AG04449 (cell line): Measurements from ENCODE around the gene SGCE.

Experiments
- CTCF ChIA-PET: fragments of 350-600 bp; formaldehyde crosslinking; extraction: SDS; loops from one replicate; lab custom pipeline; 2021; ENCODE audit warnings: antibody characterized with exemption; lab: Yijun Ruan, JAX
- POLR2A ChIA-PET: fragments of 400-600, 350-600 bp; formaldehyde crosslinking; extraction: SDS; loops from one replicate; lab custom pipeline; 2020; ENCODE audit warnings: antibody characterized with exemption, inconsistent platforms; lab: Yijun Ruan, JAX
- DNase-seq: peaks from one replicate; pipeline ENCODE4 v3.0.0-alpha.2; 2010; ENCODE audit warnings: low read depth, low spot score
- H3K4me3 ChIP-seq: 2 replicates; pipeline ENCODE4 v1.5.1; 2011; ENCODE audit warnings: low read depth, mild to moderate bottlenecking, control low read depth, low read length
- TF ChIP-seq, protein P1 (sequence below): IDR thresholded peaks from one replicate; pipeline ENCODE4 v1.5.1; 2011; ENCODE audit warnings: mild to moderate bottlenecking, moderate library complexity, low read length, control low read depth, inconsistent platforms; ENCODE audit not compliant: insufficient read depth; ENCODE audit errors: missing control alignments

Gene SGCE

DNA sequence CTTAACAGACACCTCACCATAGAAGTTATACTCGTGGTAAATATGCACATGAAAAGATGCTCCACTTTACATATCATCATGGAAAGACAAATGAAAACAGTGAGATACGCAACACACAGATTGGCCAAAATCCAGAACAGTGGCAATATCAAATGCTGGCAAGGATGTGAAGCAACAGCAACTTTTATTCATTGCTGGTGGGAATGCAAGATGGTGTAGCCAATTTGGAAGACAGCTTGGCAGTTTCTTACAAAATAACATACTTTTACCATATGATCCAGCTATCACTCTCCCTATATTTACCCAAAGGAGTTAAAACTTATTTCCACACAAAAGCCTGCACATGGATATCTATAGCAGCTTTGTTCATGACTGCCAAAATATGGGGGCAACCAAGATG is 46.4 kb downstream of the SGCE start:
- POLR2A ChIA-PET = no interaction called here
- no peak overlapping the region for H3K4me3 ChIP-seq
- TF ChIP-seq, protein P1, sequence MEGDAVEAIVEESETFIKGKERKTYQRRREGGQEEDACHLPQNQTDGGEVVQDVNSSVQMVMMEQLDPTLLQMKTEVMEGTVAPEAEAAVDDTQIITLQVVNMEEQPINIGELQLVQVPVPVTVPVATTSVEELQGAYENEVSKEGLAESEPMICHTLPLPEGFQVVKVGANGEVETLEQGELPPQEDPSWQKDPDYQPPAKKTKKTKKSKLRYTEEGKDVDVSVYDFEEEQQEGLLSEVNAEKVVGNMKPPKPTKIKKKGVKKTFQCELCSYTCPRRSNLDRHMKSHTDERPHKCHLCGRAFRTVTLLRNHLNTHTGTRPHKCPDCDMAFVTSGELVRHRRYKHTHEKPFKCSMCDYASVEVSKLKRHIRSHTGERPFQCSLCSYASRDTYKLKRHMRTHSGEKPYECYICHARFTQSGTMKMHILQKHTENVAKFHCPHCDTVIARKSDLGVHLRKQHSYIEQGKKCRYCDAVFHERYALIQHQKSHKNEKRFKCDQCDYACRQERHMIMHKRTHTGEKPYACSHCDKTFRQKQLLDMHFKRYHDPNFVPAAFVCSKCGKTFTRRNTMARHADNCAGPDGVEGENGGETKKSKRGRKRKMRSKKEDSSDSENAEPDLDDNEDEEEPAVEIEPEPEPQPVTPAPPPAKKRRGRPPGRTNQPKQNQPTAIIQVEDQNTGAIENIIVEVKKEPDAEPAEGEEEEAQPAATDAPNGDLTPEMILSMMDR = no peak
- no peak for DNase-seq
- CTCF ChIA-PET = no interaction called here

DNA sequence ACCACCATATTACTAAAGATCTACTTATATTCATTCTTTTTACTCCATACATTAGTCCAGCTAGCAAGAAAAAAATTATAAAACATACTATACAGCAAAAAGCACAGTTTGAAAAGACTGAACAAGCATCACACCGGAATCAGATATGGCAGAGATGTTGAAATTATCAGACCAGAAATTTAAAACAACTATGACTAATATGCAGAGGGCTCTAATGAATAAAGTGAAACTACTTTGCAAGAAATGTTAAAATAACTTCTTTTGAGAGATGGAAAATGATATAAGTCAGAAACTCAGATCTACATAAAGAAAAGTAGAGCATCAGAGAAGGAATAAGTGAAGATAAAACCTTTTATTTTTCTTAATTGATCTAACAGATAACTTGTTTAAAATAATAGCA is 50.9 kb downstream of the SGCE start:
- no peak overlapping the region for H3K4me3 ChIP-seq
- TF ChIP-seq, protein P1 = no peak
- CTCF ChIA-PET = no interaction called here
- no peak for DNase-seq
- POLR2A ChIA-PET = no interaction called here

DNA sequence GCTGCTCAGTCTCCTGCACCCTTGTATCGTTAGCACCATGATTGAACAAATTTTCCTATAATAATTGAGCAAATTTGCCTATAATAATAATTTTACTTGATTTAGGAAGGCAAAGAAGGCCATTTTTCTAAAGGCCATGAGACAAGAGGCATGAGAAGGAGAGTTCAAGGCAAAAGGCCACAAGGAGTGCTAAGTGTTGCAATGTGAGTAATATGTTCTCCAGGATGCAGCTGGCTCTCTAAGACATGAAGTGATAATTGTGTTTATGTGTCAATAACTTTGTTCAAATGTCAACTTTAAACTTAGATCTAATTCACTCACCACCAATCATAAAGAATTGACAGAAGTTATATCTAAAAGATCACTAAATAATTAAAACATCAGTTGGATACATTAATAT is 53.8 kb downstream of the SGCE start:
- no peak overlapping the region for H3K4me3 ChIP-seq
- CTCF ChIA-PET = no interaction called here
- DNase-seq = no peak
- TF ChIP-seq, protein P1 = no peak
- POLR2A ChIA-PET = no interaction called here

DNA sequence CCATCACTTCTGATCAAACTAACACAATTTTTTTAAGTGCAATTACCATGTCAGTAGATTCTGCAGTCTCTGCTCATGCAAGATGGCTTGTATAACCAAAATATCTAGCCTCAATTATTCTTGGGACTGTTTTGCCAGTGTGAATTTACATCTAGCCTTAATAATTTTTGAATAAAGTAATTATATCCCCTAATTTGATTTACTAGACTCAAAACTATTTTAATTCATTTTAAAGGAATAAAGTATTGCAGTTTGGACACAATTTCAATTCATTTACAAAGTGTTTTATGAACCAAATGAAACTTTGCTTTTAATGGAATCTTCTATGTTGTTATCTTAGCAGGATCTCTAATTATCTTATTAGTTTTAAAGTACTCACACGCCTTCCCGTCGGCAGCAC is 55.7 kb downstream of the SGCE start:
- TF ChIP-seq, protein P1 = no peak
- H3K4me3 ChIP-seq = no peak overlapping the region
- CTCF ChIA-PET = no interaction called here
- POLR2A ChIA-PET = no interaction called here
- DNase-seq = no peak

DNA sequence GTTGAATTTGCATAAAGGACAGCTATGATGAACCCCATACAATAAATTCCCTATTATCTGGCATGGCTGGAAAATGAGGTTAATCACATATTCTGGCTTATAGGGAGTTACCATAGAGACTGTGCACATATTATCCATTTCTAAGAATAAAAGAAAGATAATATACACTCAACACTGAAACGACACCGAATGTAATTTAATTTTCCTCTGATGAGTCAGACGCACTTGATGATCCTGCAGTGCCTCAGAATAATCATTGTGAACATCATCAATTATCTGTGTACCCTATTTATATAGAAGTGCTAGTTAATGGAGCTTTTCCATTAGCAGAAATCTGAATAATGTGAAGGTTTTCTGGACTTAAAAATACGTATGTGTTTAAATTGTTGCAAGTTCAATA is 60.2 kb downstream of the SGCE start:
- TF ChIP-seq, protein P1 = no peak
- CTCF ChIA-PET = interaction anchor here (0.9 kb wide), 1 partner anchor 14 kb away, joined by 4 read pairs; no protein-coding TSS in a partner anchor
- POLR2A ChIA-PET = no interaction called here
- H3K4me3 ChIP-seq = no peak overlapping the region
- DNase-seq = no peak

DNA sequence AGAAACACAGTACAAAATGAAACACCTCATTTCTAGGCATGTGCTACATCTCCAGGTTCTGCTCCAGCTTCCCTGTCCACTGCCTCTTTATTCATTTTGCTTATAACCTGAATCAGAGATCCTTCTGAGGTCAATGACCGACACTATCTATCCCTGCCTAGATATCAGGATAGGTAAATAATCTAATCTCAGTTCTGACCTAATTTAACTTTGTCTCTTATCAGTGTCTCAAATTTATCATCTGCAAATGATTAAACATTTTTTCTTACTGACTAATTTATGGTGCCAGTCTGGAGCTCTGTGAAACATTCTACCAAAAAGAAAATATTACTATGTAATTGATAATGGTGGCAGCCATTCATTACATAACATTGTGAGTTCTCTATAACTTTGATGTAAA is 61.1 kb downstream of the SGCE start:
- H3K4me3 ChIP-seq = no peak overlapping the region
- POLR2A ChIA-PET = no interaction called here
- DNase-seq = no peak
- TF ChIP-seq, protein P1 = no peak
- CTCF ChIA-PET = interaction anchor here (0.9 to 2.3 kb wide), 2 partner anchors 13 to 23 kb away, joined by 4 to 5 read pairs; no protein-coding TSS in a partner anchor
